GM12872 (cell line): ENCODE data around the gene C19orf12.

Source experiments
- TF ChIP-seq, protein P1 (sequence below): IDR thresholded peaks from 3 replicates; pipeline ENCODE4 v1.5.1; 2011; ENCODE audit warnings: low read depth, mild to moderate bottlenecking, low read length, moderate library complexity; ENCODE audit not compliant: insufficient read depth

Gene C19orf12

DNA sequence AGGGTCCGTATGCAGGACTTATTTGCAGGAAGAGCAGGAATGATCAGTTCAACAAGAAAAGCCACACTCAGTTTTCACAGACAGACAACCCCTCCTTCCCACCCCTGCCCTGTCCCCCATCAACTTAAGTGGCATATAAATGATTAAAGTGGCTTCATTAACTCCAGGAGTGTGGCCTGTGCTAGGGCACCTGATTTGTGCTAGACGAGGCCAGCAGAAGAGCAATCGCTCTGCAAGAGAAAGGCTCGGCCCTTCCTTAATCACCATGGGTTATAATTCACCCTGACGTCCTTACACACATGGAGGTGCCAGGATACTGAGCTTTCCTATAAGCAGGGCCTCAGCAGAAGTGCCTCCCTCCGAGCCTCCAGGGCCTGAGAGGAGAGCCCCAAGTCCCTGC lies 14.6 kb downstream of the C19orf12 start:
- TF ChIP-seq, protein P1, sequence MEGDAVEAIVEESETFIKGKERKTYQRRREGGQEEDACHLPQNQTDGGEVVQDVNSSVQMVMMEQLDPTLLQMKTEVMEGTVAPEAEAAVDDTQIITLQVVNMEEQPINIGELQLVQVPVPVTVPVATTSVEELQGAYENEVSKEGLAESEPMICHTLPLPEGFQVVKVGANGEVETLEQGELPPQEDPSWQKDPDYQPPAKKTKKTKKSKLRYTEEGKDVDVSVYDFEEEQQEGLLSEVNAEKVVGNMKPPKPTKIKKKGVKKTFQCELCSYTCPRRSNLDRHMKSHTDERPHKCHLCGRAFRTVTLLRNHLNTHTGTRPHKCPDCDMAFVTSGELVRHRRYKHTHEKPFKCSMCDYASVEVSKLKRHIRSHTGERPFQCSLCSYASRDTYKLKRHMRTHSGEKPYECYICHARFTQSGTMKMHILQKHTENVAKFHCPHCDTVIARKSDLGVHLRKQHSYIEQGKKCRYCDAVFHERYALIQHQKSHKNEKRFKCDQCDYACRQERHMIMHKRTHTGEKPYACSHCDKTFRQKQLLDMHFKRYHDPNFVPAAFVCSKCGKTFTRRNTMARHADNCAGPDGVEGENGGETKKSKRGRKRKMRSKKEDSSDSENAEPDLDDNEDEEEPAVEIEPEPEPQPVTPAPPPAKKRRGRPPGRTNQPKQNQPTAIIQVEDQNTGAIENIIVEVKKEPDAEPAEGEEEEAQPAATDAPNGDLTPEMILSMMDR, result no peak

DNA sequence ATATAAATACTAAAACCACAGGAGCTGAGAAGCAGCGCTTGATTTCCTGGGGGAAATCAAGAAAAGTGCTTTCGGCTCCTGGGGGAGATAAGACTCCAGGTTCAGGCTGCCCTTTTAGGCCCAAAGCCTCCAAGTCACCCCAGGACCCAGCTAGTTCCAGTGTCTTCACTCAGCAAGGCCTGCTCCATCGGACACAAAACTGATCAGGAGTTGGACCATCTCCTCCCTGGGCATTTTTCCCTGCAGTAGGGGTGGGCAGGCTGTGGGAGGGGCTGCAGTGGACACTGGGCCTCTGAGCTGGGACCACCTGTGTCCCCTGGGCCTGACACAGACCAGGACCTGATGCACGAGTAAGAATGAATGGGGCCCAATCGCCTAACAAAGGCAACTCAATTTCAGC lies 15.2 kb downstream of the C19orf12 start:
- TF ChIP-seq, protein P1, result no peak

DNA sequence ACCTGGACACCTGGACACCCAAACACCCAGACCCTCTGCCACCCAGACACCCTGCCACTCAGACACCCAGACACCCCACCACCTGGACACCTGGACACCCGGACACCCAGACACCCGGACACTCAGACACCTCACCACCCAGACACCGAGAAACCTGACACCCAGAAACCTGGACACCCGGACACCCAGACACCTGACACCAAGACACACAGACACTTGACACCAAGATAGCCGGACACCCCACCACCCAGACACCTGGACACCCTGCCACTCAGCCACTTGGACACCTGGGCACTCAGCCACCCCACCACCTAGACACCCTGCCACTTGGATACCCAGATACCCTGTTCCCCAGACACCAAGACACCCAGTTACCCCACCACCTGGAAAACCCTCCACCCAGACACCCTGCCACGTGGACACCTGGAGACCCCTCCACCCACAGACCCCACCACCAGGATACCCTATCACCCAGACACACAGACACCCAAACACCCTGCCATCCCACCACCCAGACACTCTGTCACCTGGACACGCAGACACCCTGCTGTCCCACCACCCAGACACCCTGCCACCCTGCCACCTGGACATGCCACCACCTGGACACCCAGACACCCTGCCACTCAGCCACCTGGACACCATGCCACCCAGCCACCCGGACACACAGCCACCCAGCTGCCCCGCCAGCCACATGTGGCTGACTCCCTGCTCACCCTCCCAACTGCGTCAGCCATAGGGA lies 17.4 kb downstream of the C19orf12 start:
- TF ChIP-seq, protein P1, result no peak

DNA sequence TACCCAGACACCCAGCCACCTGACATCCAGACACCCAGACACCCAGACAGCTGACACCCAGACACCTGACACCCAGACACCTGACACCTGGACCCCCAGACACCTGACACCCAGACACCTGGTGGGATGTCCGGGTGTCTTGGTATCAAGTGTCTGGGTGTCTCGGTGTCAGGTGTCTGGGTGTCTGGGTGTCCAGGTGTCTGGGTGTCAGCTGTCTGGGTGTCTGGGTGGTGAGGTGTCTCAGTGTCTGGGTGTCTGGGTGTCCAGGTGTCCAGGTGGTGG lies 18.6 kb downstream of the C19orf12 start:
- TF ChIP-seq, protein P1, result no peak

DNA sequence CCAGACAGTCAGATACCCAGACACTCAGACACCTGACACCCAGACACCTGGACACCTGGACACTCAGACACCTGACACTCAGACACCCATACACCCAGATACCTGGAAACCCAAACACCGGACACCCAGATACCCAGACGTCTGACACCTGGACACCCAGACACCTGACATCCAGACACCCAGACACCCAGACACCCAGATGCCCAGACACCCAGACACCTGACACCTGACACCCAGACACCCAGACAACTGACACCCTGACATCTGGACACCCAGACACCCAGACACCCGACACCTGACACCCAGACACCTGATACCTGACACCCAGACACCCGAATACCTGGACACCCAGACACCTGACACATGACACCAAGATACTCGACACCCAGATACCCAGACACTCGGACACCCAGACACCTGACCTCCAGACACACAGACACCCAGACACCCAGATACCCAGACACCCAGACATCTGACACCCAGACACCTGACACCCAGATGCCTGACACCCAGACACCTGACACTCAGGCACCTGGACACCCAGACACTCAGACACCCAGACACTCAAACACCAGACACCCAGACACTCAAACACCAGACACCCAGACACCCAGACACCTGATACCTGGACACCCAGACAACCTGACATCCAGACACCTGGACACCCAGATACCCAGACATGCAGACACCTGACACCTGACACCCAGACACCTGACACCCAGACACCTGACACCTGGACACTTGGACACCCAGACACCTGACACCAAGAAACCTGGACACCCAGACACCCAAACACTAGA lies 19.1 kb downstream of the C19orf12 start:
- TF ChIP-seq, protein P1, result no peak

DNA sequence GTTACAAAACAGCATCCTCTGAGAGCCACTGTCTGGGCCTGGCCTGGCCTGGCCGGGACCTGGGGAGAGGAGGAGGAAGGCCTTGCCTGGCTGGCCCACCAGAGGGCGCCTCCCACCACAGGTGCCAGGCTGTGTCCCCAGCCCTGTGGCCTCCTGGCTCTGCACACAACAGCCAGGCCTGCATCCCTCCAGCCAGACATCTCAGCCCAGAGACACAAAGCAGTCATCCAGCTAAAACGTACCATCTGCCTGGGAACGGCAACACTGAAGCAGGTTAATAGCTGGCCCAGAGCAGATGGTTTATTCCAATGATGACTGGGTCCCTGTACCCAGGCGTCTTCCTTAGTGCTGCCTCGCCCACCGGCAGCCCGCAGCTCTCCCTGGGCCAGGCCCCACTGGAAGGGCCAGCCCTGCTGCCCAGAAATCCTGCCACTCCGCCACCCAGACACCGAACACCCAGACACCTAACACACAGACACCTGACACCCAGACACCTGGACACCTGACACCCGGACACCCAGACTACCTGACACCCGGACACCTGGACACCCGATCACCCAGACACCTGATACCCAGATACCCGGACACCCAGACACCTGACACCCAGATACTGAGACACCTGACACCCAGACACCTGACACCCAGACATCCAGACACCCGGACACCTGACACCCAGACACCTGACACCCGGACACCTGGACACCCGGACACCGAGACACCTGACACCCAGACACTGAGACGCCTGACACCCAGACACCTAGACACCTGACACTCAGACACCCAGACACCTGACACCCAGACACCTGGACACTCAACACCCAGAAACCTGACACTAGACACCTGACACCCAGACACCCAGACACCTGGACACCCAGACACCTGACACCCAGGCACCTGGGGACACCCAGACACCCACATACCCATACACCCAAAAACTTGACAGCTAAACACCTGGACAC lies 20.1 kb downstream of the C19orf12 start:
- TF ChIP-seq, protein P1, result peak; percentile 94

DNA sequence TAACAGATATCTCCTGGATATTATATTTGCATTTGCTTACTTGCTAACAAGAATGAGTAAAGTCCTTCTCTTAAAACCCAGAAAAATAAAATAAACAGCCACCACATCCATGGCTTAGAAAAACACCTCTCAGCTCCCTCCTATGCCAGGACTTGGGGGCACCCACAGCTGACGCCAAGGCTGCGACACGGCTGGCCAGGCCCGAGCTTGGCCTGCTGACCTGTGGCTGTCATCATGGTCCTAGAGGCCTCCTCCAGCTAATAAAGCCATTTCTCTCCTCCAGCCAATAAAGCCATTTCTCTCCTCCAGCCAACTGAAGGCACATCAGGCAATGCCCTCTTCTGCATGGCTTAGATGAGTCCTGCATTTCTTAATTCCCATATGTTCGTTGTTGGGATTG lies 20.9 kb downstream of the C19orf12 start:
- TF ChIP-seq, protein P1, result no peak
